GM21447 (cell line): ENCODE results near the gene ITPRID2.

ENCODE experiments used
- ATAC-seq: cut with Tn5 transposase; IDR thresholded peaks from one replicate; pipeline ENCODE4 v1.9.1; 2021; ENCODE audit not compliant: unreplicated experiment

The ITPRID2 gene

DNA sequence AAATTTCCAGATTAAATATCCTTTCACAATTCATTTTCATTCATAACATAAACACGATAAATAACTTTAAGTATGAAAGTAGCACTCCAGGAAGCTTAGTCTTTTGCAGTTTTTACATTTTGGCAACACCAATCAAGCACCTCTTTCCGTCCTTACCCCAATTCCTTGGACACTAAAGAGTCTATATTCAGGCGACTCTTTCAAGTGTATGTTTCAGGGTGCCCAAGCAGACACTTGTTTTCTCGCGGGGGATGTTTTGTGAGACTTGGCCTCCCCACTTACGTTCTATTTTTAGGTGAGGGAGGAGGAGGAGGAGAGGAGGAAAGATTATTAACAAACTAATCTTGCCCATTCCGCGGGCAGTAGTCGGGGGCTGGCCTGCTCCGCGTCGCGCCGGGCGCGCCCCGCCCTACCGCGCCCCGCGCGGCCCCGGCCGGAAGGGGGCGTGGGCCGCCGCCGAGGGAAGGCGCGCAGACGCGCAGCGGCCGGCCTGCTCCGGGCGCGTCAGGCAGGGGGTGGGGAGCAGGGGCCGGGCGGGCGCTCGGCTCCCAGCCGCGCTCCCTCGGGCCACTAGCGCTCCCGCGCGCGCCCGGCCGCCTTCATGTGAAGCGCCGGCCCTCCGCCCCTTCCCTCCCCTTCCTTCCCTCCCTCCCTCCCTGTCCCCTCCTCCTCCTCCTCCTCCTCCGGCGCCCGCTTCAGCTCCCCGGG, at the start of gene ITPRID2:
Gene ITPRID2, plus strand, starts transcription at position 473 of the 708 bp plus-strand sequence. CDS start 337 bp downstream, outside the sequence.
- peak; percentile 74 for ATAC-seq

DNA sequence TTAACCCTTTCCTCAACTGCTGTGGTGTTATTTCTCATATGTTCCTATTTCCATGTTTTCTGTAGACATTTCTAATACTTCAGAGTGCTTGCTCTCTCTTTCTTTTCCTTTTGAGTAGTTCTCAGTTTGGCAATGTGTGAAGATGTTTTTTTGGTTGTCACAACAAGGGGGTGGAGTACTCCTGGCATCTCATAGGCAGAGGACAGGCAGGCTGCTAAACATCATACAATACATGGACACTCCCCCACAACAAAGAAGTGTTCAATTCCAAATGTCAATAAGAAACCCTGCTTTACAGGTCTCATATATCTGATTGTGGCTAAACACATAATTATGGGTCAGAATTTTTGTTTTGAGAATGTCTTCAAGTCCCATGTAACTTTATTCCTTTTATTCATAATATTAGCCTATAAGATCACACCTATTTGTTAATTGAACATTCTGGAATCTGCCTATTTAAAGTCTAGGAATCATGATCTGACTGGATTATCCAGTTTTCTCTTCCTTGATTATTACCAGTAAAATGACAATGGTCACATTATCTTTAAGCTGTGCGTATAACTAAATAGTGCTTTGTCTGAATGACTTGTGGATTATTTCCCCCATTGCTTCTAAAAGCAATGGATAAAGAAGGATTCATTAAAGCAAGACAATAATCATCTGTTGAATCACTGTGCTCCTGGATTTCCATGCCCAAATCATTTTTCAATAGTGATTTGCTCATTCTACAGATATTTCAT, 46.8 kb upstream of the ITPRID2 start:
- ATAC-seq: no peak

DNA sequence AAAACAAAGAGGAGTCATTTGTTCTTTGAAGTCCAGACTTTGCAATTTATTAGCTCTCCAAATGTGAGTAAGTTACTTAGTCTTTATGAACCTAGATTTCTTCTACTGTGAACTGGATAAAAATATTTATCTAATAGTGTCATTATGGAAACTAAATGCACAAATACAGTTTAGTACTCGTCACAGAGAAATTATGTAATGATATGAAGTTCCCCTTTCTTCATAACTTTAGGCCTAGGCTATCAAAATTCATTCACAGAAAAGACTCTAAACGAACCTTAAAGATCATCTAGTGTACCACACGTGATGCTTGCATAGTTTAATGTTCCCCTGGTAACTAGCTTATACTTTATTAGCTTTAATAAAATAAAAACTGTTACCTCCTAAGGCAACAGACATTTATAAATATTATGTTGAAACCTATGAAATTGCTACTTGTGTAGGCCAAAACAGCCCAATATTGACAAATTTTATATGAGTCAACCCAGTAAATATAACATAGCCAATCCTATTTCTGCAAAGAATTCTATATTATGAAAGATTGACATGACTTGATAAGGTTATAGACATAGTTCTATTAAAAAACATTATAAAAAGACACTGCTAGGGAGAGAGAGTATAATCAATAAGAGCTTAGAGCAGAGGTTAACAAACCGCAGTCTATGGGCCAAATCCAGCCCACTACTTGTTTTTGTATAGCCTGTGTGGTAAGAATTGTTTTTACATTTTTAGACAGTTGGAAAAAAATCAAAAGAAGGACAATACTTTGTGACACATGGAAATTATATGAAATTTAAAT, 44.9 kb upstream of the ITPRID2 start:
- no peak for ATAC-seq

DNA sequence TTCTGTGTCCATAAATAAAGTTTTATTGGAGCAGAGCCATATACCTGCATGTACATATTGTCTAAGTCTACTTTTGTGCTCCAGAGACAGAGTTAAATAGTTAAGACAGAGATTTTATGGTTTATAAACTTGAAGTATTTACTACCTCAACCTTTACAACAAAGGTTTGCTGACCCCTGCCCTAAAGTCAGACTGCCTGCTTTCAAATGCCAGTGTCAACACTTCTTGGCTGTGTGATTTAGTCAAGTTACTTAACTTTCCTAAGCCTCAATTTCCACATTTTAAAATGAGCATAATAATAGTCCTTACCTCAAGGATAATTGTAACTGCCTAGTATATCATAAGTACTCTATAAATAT, 44.4 kb upstream of the ITPRID2 start:
- ATAC-seq: no peak

DNA sequence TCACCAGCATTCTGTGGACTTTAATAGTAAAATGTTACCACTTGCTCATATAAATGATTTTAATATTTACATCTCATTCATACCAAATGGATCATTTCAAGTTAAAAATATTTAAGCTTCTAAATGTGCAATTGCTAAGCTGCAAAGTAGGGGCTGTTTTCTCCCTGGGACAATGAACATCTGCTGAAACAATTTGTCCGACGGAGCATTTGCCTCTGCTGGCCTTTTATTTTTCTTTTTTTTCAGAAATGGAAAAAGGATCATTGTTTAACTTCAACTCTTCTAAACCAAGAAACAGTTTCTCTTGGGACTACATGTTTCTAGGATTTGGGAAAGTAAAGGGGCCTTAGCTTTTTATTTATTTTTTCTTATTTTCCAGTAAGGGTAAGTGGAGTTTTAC, 43.8 kb upstream of the ITPRID2 start:
- no peak for ATAC-seq

DNA sequence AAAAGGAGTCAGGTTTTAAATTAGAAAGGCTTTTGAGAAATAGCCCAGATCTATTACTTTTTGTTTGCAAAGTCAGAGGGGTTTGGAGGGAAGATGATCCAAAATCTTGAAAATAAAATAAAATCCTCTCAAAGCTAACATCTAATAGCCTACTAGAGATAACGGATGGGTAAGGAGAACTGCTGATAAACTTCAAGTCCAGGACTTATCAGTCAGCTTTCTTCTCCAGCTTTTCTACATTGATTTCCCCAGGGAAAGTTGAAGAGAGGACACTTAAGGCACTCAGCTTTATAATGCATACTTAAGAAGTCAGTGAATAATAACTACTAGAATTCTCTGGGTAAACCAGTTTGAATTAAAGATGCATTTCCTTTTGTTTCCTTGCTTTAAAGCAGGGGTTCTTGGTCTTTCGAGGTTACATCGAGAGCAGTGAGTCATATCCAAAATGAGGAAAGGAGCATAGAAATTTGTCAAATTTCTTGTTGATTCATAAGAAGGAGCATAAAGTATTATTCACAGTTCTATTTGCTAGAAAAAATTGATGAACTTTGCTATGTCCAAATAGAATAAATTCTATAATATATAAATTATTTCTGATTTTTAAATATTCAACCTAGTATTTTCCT, 43.2 kb upstream of the ITPRID2 start:
- ATAC-seq: no peak

DNA sequence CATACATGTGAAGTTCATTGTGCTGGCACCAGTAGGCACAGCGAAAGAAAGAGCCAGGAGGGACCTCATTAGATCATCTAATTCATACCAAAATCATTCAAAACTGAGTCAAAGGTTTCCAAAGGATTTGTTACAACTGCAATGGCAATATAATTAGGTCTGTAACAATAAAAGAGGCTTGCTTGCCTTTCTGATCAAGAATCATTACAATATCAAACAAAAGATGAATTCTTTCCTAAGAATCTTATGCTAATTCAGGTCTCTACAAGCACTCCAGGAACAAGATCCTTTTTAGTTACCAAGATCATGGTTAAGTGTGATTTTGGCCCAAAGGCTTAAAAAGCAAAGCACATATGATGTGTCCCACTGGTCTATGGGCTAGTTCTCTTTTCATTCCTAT, 41.9 kb upstream of the ITPRID2 start:
- ATAC-seq: no peak

DNA sequence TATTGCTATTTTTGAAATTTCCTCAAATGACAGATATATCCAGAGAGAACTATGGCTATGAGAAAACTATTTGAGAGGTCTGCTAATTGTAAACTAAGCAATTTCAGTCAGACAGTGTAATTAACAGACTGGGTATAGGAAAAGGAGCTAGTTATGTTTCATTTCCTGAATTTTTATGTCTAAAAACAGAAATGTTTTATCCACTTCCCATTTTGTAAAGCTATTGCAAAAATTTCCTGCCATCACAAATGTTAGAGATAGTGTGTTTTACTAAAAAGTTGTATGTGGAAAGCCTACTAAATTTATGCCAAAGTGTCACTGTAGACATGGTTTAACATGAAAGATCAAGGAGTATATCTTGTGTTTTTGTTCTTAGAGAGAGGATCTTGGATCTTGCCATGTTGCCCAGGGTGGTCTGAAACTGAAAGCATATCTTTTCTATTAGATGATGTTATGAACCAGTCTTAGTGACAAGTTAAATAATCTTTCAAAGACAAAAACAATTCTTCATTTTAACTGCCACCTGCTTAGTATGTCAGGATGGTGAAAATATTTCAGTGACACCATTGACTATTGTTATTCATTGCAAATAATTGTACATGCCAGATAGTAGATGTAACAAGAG, 40.5 kb upstream of the ITPRID2 start:
- no peak for ATAC-seq

DNA sequence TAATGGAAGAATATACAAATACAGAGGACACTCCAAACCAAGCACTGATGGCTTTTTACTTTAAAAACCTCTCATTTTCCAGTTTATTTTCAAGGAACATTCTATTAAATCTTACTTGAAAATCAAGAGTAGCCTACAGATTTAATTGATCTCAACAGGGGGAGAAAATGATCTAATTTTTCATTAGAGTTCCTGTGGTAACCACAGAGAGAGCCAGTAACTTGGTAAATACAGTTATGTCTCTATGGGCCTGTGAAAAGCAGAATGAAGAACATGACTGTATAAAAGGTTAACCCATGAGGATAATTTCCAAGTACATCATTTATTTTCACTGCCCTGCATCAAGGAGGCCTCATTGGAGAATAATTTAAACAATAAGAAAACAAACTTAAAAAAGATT, 39.8 kb upstream of the ITPRID2 start:
- no peak for ATAC-seq

DNA sequence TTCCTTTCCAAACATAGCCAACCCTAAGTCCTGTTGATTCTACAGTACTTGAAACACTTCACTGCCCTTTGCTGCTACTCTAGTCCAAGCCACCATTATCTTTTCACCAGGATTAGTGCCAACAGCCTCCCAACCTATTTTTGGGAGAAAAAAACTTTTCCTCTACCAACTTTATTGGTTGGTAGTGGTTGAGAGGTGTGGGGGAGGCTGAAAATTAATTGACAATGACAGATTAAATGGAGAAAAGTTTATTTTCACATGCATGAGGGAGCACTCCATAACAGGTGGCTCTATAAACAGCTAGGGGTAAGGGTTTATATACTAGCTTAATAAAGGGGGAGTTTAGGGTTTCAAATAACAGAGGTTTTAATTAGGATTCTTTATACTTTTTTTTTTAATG, 37.8 kb upstream of the ITPRID2 start:
- no peak for ATAC-seq

DNA sequence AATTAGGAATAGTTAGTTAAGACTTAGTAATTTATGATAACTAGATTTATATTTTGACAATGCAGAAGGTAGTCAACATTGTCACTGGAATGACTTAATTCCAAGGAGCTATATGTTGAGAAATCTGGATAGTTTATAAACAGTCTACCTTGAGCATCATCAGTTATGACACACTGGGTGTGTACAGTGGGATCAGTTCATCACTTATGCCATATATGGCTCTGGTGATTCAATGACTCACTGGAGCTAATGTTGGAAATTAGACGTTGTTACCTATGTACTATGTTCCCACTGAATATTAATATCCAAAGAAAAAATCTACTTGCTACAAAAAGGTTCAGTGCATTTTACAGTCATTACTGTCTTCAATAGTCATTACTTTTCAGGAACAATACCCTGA, 34.0 kb upstream of the ITPRID2 start:
- no peak for ATAC-seq

DNA sequence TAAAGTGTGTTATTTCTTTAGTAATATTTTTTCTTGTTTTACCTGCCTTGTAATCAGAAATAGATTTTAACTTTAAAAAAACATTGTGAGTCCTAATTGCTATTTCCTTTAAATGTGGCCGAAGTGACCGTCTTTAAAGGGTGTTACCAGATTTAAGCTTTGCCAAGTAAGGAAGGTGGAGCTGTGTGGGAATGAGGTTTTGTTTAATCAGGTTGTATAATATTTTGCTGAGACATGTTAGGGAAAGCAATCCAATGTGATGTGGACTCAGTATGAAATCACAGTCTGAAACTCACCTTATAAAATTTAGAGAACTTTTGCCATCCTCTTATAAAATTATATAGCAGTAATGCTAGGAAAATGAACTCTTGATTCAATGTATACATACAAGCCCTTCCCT, 32.9 kb upstream of the ITPRID2 start:
- no peak for ATAC-seq

DNA sequence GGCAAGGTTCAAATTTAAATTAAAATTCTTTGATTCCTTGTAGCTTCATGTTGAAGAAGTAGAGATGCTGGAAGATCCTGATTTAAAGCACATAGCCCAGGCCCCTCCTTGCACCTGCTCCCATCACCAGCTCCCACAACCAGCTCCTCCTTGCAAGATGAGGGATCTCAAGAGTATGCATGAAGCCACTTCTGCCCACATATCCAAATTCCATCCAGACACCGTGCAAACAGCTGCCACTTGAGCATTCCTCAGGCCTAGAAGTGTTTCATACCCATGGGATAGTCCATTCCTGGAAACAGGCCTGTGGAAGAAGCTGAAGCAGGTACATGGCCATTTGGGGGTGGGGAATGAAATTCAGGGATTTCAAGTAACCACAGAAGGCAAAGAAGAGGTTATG, 32.4 kb upstream of the ITPRID2 start:
- ATAC-seq: no peak

DNA sequence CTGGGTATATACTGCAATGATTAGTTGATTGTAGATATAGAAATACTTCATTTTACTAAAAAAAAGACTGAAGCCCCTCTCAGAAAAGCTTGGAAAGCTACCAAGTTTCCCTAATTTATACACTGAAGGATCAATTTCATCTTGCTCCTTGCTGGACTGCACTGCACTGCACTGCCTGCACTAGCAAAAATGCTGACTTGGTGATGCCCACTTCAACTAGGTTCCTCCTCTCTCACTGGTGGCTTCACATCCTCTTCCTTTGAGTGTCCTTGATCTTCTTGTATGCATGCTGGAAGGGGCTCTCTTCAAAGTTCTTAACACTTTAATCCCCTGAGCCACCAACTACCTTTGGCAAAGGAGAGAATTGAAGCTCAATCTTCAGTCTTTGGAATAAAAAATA, 31.7 kb upstream of the ITPRID2 start:
- no peak for ATAC-seq

DNA sequence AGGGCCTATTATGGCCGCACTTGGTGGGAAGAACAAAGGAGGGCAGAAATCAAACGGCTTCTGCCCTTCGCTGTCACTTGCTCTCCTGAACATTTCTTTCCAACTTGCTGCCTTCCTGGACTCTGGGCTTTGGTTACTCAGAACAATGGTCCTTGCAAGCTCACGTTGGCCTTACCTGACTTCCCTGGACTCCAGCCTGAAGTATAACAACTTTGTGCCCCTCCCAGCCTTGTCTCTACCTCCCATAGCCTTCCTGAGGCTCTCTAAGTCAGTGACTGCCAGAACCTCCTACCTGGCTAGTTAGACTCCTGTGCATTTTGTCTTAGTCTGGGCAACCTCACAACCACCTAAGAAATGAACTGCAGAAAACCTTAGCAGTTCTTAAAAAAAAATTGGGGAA, 30.2 kb upstream of the ITPRID2 start:
- no peak for ATAC-seq

DNA sequence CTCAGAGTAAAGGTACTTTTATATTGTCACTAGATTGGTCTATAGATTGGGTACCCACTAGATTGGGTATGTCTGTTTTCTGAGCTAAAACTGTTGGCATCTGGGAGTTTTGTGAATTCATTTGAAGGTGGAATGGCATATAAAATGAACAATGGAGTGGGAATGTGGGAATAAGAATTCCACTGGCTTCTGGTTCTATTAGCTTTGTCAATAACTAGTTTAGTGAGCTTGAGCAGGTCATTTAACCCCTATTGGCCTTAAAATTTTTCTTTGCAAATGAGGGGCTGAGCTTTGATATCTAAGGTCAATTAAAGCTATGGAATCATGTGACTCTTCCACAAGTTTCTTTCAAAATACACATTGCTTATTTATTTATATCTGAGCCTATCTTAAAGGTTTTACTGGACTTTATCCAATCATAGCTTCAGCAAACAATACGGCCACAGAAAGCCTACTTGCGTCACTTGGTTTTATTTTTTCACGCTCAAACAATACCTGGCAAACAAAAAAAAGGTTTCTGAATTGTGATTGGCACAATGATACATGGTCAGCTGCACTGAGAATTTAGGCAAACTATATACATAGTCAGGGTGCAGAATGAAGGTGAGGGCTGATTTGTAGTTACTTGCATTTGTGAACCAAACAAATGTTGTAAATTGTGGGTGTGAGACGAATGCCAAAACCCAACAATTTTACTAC, 28.8 kb upstream of the ITPRID2 start:
- ATAC-seq: no peak

DNA sequence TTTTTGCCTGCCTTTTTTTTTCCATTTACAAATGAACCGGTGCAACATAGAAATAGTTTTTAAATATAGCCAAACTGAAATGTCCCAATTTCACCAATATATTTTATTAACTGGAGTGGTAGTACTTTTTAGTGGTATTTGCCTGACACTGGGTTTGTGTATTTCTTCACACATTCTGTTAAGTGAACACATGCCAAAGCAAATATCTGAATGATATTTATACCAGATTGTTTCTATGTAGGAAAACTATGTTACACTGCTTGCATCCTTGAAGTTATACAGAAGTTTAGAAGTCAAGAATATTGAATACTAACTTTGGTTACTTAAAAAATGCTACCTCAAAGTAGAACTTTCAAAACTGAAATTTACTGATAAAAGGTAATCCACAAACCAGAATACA, 19.4 kb upstream of the ITPRID2 start:
- no peak for ATAC-seq

DNA sequence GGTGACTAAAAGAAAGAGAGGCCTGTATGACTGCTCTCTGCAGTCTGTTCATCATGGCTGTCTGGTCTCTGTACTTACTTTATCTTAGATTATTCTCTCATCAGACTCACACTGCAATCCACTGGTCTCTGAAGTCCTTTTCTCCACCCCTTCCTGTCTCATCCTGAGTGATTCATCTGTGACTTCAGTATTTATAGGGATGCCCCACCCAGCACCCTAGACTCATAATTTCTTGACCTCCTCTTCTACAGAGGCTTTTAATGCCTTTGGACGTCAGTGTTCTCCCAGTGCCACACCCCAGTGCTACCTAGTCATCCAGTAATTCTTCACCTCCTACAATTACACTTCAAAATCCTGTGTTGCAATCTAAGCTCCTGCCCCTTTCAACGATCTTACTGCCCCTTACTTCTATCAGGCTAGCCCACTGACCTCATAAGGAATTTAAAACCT, 14.9 kb upstream of the ITPRID2 start:
- ATAC-seq: no peak

DNA sequence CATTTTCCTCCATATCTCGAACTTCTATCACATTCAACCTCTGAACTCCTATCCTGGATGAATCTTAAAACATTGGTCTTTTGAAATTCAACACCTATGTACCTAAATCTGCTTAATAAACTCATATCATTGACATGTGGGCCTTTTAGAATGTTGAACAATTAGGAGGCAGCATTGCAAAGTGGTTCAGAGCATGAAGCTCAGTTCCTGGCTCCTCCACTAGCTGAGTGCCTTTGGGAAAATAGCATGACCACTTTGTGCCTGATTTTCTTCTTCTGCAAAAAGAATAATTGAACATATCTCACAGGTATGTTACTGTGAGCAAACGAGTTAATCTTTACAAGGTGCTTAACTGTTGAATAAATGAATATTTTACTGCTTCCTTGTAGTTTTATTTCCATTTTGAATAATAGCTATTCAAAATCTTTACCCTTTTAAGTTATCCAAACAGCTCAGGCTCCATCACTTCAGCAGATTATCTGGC, 14.3 kb upstream of the ITPRID2 start:
- ATAC-seq: no peak

DNA sequence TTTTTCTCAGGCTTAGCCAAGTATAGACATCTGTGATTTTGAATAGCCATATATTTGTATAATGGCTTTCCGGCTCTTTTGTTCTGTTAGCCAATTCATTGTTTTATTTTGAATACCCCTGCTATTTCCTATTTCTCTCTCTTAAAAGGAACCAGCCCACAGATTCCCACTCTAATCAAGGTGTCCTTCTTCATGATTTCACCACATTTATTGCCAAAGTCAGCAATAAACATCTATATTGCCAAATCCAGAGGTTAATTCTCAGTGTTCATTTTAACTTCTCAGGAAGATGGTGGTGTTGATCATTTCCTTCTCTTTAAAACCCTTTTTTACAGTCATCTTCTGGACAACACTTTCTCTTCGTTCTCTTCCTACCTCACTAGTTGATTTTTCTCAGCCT, 13.1 kb upstream of the ITPRID2 start:
- no peak for ATAC-seq
